ENCODE measurements around the gene NLRP6.
"Not testable (repeated sequence)": the region's sequence is repeated elsewhere in the genome, so short reads cannot be mapped to it uniquely, and the experiment has no call there.

Gene NLRP6

DNA sequence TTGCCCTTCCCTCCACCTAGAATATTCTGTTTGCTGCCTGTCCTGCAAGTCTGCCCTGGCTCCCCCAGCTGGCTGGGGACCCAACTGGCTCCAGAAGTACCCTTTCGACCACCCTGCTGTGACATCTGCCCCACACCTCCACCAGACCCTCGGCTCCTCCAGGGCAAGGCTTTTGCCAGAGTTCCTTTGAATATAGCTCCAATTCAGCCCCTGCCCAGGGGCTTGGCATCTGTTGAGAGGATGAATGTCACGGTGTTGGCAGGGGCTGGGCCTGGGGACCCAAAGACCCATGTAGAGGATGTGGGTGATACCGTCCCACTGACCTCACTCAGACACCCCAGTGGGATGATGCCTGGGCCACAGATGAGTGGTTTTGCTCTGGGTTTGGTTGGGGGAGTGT is 4.0 kb downstream of the NLRP6 start:
- DNase-seq (ENCODE audit: low read depth): no peak

GRCh38 chr11:282630-283360 is 4.6 kb downstream of the NLRP6 start:
- DNase-seq (ENCODE audit: low read depth): no peak

DNA sequence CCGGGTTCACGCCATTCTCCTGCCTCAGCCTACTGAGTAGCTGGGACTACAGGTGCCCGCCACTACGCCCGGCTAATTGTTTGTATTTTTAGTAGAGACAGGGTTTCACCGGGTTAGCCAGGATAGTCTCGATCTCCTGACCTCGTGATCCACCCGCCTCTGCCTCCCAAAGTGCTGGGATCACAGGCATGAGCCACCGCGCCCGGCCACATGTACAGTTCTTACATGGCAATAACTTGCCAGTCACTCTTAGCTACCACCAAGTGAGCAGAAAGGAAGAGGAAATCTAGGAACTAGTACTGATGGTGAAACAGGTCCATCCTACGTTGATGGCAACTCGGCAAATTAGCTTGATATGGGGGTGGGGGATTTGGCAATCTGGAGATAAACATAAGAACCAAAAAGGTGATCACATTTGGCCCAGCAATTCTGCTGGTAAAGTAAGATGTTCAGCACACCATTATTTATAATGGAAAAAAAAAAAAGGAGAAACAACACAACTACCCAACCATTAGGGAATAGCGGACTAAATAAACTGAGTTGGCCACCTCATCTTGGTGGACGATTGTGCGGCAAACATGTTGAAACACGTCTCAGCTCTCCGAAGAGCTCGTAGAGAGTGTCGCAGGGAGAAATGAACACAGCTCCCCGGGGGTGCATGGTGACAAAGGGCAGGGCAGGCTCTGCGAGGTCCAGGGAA is 5.3 kb downstream of the NLRP6 start:
- DNase-seq (ENCODE audit: low read depth): no peak

DNA sequence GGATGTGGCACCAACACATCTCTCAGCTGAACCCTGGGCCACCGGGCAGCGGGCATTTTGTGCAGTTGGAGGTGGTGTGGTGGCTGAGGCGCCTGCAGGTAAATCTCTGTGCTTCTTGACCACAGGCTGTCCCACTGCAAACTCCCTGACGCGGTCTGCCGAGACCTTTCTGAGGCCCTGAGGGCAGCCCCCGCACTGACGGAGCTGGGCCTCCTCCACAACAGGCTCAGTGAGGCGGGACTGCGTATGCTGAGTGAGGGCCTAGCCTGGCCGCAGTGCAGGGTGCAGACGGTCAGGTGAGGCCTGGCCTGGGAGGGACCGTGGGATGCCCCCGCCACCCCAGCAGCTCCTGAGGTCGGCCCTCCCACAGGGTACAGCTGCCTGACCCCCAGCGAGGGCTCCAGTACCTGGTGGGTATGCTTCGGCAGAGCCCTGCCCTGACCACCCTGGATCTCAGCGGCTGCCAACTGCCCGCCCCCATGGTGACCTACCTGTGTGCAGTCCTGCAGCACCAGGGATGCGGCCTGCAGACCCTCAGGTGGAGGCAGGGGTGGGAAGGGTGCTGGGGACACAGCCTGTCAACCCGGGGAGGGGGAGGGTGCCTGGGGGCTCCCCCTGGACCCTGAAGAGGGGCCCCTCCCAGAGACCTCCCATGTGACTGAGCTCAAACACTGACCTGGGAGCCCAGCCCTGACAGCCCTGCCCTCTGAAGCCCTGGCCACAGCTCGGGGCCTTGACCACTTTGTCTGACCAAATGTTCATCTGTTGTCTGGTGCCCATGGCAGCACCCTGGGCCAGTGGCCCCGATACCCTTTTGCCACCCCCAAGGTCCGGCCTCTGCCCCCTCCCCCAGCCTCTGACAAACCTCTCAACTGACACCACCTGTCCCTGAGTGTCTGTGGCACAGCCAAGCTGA is 6.2 kb downstream of the NLRP6 start:
- no peak for DNase-seq (ENCODE audit: low read depth)

DNA sequence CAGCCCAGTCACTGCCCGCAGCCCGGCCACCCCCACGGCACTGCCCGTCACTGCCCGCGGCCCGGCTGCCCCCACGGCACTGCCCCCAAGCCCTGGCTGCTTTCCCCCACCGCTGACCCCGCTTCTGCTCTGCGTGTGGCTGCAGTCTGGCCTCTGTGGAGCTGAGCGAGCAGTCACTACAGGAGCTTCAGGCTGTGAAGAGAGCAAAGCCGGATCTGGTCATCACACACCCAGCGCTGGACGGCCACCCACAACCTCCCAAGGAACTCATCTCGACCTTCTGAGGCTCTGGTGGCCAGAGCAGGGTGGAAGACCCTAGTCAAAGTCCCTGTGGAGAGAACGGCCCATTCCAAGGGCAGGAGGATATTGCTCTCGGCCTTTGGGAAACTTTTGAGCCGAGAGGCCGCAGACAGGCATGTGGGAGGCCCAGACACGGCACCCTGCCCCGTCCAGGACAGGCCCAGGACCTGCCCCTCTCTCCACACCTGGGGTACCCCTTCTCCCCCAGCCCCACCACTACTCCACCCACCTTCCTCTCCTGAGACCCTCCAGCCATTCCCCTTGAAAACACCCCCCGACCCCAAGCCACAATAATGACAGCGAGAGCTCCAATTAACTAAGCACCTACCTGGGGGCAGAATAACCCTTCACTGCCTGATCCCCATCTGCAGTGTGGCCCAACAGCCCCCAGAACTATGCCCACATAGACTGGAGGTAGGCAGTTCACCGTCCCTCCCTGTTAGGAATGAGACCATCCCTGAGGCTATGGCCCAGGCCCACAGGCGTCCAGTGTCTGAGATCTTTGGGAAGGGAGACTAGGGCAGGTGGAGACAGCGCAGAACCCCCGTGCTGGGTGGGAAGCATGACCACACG is 7.0 kb downstream of the NLRP6 start:
- no peak for DNase-seq (ENCODE audit: low read depth)

DNA sequence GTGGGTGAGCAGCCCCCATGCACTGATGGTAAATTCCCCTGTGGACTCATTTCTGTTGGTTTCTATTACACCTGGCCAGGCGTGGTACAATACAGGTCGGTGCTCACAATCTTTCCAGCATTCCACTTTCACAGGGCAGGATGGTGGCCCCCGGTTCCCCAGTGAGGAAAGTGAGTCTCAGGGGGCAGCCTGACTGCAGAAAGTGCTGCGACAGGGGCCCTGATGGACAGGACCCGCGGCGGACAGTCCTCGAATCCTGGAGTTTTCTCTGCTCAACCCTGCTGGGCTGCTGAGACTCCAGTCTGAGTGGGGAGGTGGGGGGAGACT is 7.7 kb downstream of the NLRP6 start:
- DNase-seq (ENCODE audit: low read depth): no peak

GRCh38 chr11:286977-287820 is 9.0 kb downstream of the NLRP6 start:
- not testable (repeated sequence) for DNase-seq (ENCODE audit: low read depth)

DNA sequence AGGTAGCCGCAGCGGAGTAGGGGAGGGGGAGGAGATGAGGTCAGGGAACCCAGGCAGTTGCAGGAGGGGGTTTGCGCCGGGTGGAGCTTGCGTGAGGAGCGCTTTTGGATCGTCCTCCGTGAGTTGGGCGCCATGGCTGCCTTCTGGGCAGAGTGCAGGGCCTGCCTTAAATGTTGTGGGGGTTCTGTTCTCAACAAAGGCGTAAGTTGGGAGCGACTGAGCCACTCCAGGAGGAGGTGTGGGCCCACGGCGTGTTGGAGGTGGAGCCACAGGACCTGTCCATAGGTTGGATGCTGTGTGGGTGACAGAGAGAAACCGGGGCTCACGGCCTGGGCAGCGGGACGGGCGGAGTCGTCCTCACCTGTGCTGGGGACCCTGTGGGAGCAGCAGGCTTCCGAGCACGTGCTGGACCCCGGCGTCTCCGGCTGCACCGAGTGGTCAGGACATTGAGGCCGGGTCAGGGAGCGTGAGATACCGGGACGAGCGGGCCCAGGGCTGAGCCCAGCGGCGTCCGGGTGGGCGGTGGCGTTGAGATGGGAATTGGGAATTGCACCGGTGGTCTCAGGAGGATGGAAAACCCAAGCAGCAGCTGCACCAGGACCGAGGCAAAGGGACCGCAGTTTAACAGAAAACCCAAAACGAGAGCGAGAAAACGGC is 9.7 kb downstream of the NLRP6 start:
- no peak for DNase-seq (ENCODE audit: low read depth)

DNA sequence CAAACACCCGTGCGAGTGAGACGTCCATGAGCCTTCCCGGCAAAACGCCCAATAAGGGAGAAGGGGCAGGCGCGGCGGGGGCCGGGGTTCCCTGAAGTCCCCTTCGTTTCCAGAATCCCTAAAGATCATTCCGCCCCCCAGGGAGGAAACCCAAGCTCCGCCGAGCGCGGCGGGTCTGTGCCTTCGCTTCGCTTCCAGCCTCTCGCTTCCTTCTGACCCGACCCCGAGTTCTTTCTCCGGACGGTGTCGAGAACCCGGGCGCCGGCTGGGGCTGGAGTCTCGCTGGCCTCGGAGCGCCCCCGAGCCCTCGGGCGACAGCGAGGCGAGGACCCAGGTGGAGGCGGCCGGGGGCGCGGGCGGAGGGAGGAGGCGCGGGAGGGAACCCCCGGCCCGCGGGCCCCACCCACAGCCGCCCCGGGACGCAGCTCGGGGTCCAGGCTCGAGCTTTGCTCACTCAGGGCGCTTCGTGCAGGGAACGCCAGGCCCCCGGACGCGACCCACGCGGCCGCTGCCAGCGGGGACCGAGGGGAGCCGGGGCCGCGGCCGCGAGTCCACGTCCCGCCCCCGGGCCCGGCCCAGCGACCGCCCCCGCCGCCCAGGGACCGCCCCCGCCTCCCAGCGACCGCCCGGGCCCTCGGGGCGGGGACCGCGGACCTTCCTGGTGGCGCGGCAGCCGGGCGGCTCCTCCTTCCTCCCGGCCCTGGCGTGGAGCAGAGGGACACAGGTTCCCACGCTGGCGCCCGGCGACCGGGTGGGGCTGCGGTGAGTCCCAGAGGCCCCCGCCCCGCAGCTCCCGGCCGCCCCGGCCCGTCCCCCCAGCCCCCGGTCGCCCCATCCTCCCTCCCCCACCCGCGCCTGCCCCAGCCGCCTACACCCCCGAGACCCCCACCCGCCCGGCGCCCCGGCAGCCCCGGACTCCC is 10.5 kb downstream of the NLRP6 start, which contains the start of gene PGGHG:
TSS of gene PGGHG (plus strand) at position 649 of the 920 bp plus-strand sequence. CDS start 691 bp downstream, outside the sequence.
- DNase-seq (ENCODE audit: low read depth): no peak

DNA sequence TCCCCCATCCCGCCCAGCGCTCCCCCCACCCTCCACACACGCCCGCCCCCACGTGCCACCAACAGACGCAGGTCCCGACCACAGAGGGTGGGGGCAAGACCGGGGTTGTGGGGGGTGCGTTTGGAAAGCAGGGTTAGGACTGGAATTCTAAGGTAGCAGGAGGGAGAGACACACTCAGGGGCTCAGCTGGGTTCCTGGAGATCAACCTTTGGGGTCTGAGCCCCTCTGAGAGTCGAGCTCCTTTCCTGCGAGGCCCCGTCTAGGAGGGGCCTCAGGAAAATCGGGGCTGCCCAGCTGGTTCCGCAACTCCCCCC is 11.1 kb downstream of the NLRP6 start:
- no peak for DNase-seq (ENCODE audit: low read depth)

DNA sequence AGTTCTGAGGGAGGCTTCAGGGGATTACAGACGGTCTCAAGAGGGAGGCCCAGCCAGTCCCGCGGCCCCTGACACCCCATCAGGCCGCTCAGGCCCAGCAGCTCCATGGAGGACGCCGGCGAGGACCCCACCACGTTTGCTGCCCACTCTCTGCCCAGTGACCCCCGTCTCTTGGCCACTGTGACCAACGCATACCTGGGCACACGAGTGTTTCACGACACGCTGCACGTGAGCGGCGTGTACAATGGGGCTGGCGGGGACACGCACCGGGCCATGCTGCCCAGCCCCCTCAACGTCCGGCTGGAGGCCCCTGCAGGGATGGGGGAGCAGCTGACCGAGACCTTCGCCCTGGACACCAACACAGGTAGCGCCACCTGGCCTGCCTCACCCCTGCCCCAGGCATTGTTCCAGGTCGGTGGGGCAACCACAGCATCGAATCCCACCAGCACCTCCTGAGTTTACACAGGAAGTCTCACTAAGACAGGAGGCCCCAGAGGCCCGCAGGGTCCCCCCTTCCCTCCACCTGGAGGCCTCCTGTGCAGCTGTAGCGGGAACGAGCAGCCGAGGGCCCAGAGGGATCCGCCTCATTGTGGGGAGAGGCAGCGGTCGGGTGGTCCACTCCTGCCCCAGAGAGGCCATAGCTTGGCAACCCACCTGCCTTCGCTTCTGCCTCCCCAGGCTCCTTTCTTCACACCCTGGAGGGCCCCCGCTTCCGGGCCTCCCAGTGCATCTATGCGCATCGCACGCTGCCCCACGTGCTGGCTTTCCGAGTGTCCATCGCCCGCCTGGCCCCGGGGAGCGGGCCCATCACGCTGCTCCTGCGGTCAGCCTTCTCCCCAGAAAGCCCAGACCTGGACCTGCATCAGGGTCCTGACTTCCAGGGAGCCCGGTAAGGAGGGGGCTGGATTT is 11.8 kb downstream of the NLRP6 start:
- no peak for DNase-seq (ENCODE audit: low read depth)

GRCh38 chr11:290621-291231 is 12.5 kb downstream of the NLRP6 start:
- DNase-seq (ENCODE audit: low read depth): no peak

DNA sequence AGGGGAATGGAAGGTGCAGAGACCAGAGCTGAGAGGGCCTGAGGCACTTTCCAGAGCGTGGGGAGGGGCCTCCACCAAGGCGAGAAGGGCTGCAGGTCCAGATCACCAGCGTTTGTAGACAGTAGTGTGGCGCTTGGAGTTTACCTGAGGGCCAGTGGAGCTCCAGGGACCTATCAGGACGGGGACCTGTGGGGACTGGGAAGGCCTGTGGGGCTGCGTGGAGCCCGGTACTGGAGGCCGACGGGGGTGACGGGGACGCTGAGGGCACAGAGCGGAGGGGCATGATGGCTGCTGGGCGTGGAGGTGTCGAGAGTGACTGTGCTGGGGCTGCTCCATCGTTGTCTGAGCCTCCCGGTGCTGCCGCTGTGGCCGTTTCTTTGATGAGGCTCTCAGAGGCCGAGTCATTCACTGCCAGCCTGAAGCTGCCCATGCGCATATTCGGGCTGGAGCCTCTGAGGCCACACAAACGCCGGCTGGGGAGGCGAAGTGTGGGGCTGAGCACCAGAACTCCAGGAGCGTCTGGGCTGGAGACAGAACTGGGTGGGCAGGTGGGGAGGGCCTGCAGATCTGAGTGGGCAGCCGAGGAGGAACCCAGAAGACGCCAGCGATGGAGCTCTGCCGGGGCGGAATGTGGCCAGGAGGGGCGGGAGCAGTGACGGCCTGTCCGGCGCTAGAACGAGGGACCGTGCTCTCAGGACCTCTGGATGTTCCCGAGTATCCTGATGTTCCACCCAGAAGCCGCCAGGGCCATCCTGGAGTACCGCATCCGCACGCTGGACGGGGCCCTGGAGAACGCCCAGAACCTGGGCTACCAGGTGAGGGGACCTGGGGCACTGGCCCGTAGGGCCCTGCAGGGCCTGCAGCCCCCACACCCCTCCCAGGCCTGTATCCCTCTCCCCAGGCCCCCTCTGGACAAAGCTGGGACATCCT is 13.3 kb downstream of the NLRP6 start:
- no peak for DNase-seq (ENCODE audit: low read depth)

- DNase-seq (ENCODE audit: low read depth): no peak
Measured at GRCh38 chr11:292211-293121, 14.3 kb downstream of the NLRP6 start.

DNA sequence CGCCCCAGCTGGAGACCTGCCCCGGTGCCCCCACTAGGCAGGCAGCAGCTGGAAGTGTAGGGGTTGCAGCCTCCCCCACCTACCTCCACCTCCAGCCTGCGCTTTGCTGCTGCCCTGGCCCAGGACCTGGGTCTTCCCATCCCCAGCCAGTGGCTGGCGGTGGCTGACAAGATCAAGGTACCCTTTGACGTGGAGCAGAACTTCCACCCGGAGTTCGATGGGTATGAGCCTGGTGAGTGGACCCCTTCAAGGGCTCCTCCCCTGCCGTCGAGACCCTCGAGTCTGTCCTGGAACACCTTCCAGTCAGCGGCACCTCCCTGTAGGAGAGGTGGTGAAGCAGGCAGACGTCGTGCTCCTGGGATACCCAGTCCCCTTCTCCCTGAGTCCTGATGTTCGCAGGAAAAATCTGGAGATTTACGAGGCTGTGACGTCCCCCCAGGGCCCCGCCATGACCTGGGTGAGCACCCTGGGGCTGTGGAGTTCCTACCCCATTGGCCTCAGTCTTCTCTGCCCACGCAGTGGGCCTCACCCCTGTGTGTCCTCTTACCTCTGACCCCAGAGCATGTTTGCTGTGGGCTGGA is 15.2 kb downstream of the NLRP6 start:
- no peak for DNase-seq (ENCODE audit: low read depth)
